GM12891 (cell line): ENCODE results near the gene TEX2.

Experiments
- DNase-seq: peaks from one replicate; pipeline ENCODE4 v3.0.0; 2011; ENCODE audit warnings: low spot score; ENCODE audit not compliant: insufficient read length
- FAIRE-seq: peaks from 2 replicates; lab custom pipeline; 2011; peaks lifted over from hg19 to GRCh38; lab: Jason Lieb, UNC
- PAX5 ChIP-seq: IDR thresholded peaks from 2 replicates; pipeline ENCODE4 v1.6.1; 2011; ENCODE audit warnings: low read length, moderate library complexity, mild to moderate bottlenecking; ENCODE audit not compliant: insufficient read depth, severe bottlenecking
- POLR2A ChIP-seq: IDR thresholded peaks from 2 replicates; pipeline ENCODE4 v1.6.1; 2011; ENCODE audit warnings: low read depth, low read length, control low read depth
- POLR2AphosphoS5 ChIP-seq: IDR thresholded peaks from 2 replicates; pipeline ENCODE4 v1.6.1; 2011; ENCODE audit warnings: low read depth, low read length, control low read depth
- POU2F2 ChIP-seq: IDR thresholded peaks from 2 replicates; pipeline ENCODE4 v1.6.1; 2011; ENCODE audit warnings: low read depth, mild to moderate bottlenecking, control low read depth, low read length, moderate library complexity
- SPI1 ChIP-seq: IDR thresholded peaks from 2 replicates; pipeline ENCODE4 v1.6.1; 2011; ENCODE audit warnings: low read depth, low read length, control low read depth
- TAF1 ChIP-seq: IDR thresholded peaks from 2 replicates; pipeline ENCODE4 v1.6.1; 2011; ENCODE audit warnings: low read depth, low read length, control low read depth

The TEX2 gene

DNA sequence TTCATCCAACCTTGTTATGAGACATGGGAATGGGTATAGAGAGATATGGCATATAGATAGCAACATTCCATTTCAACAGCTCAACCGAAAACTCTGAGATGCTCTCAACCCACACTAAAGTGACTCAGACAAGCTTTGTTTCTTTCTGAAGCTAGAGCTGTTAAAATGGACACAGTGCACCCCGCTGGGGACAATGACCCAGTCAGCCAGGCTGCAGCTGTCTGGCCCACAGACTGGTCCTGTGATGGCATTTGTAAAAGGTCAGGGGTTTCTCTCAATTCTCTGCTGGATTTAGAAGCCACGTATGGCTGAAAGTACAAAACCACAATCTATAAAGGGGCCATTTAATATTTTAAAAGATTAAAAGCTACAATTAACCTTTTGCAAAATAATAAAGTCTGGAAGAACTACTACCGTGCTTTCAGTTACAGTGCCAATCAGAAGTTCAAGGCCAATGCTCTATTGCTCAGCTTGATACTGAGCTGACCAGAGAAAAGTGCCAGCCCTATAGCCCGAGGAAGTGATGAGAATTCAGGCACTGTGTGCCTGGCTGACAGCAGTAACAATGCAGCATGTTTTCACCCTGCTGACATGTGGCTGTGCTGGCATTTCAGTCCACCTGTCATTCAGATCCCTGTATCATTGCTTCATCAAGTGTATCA, 60.2 kb downstream of the TEX2 start:
- DNase-seq (no peak), FAIRE-seq (no peak)
- TF ChIP-seq SPI1 (no peak), POLR2AphosphoS5 (no peak), TAF1 (no peak), PAX5 (no peak), POU2F2 (no peak), POLR2A (no peak)

GRCh38 chr17:64200080-64201032, 62.7 kb downstream of the TEX2 start:
- DNase-seq (no peak), FAIRE-seq (peak; percentile 78)
- TF ChIP-seq POU2F2 = no peak
- no peak for TF ChIP-seq POLR2AphosphoS5
- no peak for TF ChIP-seq SPI1
- TF ChIP-seq TAF1 = no peak

GRCh38 chr17:64198331-64199090, 64.5 kb downstream of the TEX2 start:
- TF ChIP-seq POLR2AphosphoS5 (no peak), TAF1 (no peak), POLR2A (no peak), POU2F2 (no peak), PAX5 (no peak), SPI1 (no peak)
- FAIRE-seq (no peak), DNase-seq (no peak)

DNA sequence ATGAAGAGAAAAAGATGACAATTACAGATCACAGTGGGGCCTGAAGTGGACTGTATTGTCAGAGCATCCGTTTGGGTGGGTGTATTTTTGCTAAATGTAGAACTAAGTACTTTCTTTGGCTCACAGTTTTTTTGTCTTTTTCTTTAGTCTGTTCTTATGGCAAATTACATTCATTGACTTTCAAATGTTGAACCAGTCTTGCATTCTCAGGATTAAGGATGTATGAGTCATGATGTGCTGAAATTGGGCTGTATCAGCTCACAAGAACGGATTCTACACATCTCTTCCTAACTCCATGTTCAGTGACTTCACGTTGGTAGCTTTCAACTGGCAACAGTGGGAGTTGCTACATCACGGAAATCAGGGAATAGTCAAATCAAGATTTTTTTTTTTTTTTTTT, 66.5 kb downstream of the TEX2 start:
- DNase-seq (no peak), FAIRE-seq (no peak)
- TF ChIP-seq SPI1 (no peak), POLR2A (no peak), POU2F2 (no peak), POLR2AphosphoS5 (no peak), TAF1 (no peak), PAX5 (no peak)

DNA sequence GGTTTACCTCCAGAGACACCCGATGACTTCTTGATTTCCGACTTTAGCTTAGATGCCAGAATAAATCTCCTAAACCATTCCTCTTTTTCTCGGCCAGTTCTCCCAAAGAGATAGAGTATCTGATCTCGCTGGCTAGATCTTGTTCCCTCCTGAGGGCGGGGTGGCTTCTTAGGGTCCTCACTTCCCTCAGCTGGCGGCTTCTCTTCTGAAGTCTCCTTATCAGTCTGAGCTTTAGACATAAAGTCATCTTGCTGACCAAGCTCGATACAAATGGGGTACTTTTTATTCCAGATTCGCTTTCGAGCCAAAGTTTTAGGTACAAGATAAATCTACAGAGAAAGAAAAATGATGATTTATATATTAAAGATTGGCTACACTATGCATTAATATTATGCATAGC, 69.5 kb downstream of the TEX2 start:
- no peak for FAIRE-seq
- TF ChIP-seq POLR2AphosphoS5 (no peak), PAX5 (no peak), POU2F2 (no peak)
- DNase-seq = no peak

DNA sequence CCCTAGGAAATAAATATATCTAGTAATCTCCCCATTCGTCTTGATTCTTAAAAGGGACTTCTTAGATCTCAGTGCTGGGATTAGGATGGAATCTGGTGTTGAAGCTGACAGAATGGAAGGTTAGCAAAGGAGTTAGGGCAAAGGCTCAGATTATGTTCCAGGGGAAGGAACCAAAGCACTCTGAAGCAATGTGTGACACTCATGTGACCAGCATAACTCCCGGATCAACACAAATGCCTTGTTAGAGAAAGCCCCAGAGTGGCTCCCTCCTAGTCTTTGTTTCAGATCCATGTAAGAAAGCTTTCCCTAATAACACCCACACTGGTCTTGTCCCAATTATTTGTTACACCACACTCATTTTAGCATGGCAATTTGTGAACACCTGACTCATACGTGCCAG, 70.5 kb downstream of the TEX2 start:
- no peak for DNase-seq
- TF ChIP-seq TAF1 = no peak
- no peak for TF ChIP-seq POU2F2
- TF ChIP-seq PAX5 = no peak
- TF ChIP-seq SPI1 = no peak
- TF ChIP-seq POLR2A = no peak
- TF ChIP-seq POLR2AphosphoS5 = no peak
- no peak for FAIRE-seq

DNA sequence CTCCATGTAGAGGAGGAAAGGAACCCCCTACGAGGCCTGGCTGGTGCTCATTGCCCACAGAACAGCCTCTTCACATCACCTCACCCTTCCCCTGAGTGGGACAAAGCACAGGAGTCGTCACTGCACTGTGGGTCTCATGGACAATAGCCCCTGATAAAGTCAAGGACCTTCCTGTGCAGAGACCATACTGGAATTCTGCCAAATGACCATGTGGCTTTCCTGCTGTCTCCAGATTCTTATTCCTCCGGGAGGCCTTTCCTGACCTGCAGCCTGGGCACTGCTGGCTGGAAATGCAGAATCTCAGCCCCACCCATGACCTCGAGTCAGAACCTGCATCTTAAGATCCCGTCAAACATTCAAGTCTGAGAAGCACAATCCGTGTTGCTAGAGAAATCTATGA, 72.6 kb downstream of the TEX2 start:
- DNase-seq = no peak
- FAIRE-seq = no peak
- TF ChIP-seq POLR2AphosphoS5 (no peak), SPI1 (no peak), TAF1 (no peak), PAX5 (no peak), POU2F2 (no peak), POLR2A (no peak)

DNA sequence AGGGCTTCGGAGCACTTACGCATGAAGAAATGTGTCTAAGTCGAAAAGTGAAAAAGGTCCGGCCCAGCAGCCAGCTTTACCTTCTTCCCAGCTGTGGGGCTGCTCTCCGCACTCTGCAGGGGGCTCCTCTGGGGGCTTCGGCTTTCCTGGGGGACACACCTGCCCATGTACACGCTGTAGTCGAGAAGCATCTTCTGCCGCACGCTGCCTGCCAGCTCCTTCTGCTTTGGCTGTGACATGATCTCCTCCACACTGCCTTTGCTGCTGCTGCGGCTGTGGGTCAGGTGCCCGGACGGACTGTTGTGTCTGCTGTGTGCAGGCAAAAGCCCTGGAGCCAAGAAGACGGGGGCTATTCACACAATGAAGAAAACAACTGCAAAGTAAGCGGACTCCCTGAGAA, 75.0 kb downstream of the TEX2 start:
- DNase-seq (no peak), FAIRE-seq (no peak)
- TF ChIP-seq PAX5 = no peak
